HG03432 (cell line): ENCODE data around the gene NUCB2.

ENCODE experiments used
- ATAC-seq: cut with Tn5 transposase; IDR thresholded peaks from one replicate; pipeline ENCODE4 v1.9.1; 2021; ENCODE audit warnings: mild to moderate bottlenecking, moderate library complexity; ENCODE audit not compliant: unreplicated experiment

Gene NUCB2

DNA sequence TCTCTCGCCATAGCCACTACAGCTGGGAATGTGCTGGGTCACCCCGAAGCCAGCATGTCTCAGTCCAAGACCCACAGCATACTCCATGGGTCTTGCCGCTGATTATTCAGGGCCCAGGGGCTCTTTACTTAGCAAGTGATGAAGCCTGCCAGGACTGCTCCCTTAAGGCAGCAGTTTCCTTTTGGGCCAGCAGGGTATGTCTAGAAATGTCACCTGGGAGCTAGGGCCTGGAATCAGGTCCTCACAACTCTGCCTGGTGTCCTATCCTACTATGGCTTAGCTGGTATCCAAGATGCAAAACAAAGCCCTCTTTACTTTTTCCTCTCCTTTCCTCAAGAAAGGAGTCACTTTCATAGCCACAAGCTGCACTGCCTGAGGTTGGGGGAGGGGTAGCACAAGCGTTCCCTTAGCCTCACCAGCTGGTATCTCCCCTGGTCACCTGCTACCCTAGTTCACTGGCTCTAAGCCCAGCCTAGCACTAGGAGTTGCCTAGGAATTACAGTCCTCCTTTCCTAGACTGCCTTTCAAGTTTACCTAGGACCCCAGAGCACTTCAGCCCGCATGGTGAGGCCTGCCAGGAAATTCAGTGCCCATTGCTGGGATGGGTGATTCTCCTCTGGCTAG is 52.4 kb downstream of the NUCB2 start:
- no peak for ATAC-seq

GRCh38 chr11:17331669-17332068 is 55.1 kb downstream of the NUCB2 start:
- no peak for ATAC-seq

DNA sequence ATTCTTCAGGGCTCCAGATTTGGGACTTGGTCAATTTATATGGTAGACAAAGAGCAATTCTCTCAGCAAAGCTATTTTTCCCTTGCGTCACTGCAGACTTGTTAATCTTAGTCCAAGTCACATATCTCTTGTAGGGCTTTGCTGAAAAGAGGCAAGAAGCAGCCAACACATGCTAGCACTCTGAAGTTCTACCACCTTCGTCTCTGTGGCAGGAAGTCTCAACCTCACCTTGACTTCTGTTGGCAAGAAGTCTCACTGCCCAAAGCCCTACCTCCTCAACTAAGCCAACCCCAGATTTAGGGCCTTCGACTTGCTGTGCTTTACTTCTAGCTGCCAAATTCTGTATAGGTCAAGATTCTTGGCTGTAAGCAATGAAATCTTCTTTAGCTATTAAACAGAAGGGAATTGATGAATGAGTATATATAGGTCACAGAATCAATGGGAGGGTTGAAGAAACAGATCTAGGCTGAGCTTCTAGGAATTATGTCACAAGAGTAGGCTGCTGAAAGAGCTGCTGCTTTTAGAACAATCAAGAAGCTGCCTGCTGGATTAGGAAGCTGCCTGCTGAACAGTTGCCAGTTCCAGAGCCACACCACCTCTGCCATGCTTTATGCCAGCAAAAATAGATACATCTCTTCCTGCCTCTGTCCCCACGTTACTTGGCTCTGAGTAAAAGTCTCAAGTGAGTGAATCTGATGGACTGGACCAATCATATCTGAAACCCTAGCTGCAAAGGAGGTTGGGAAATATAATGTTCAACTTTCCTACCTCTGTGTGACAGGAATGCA is 57.5 kb downstream of the NUCB2 start:
- ATAC-seq, result no peak

GRCh38 chr11:17343257-17343656 is 66.7 kb downstream of the NUCB2 start:
- no peak for ATAC-seq

GRCh38 chr11:17343907-17344306 is 67.4 kb downstream of the NUCB2 start:
- ATAC-seq, result no peak

GRCh38 chr11:17347676-17348075 is 71.1 kb downstream of the NUCB2 start:
- ATAC-seq, result no peak

DNA sequence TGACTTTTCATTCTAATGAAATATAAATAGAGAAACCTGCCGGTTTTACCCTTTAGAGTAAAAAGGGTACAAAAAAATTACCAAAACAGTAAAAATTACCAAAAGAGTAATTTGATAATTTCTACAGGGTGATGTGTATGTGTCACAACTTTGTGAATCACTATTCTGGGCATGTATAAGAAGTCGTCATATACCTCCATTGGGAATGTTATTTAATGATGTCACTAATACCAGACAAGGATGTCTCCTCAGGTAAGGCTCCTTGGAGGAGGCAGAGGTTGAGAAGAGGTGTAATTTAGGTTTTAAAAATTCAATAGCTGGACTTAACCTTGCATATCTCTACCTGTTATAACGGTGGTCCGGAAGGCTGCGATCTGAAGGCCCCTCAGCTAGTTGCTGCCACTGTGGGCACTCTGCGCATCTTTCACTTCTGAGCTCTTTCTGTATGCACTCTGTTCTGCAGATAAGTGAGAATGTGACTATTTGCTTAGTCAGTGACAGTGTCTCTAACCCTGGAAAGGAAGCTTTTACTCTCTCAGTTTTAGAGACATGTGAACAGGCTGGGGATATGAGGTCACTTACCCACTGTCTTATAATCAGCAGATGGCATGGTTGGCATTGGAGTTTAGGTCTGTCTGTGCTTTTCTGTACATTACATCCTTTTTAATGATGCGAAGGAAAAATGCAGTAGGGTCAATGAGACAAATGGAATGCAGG is 74.1 kb downstream of the NUCB2 start:
- ATAC-seq, result no peak

DNA sequence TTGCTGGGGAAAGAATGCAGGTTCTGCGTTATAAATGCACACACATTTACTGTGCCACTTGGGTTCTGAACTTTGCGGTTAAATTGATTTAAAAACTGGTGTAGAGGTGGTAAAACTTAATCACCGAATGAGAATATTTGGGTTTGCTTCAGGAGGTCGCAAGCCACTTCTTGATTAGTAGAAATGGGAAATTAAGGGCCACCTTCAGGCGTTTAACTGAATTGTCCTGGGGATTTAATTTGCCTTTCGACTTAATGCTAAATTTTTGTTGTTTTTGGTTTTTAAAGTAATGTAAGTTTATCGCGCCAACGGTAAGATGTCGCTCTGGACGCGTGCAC is 74.6 kb downstream of the NUCB2 start:
- no peak for ATAC-seq

DNA sequence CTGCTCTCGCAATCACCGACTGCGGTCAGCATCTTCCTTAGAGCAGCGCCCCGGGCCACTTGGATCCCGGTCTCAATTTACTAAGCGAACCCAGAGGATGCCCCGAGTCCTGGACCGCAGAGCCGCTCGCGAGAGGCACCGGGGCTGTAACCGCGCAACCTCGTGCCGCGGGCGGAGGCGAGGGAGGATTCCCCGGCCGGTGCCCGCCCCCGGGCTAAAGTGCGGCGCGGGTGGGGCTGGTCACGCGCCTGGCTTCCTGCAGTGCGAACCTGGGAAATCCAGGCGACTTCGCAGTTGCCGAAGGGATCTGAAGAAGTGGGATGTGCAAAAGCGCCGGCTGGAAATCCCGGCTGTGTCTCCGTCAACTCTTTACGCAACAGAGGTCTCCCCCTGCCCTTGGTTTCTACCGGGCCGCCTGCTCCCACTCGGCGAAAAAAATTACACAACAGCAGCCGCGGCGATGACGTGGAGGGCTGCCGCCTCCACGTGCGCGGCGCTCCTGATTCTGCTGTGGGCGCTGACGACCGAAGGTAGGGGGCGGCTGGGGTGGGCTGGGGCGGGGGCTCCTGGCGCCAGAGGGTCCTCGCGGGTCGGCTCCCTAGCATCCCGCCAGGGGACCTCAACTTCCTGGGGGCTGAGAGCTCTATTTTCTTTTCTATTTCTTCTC is 75.1 kb downstream of the NUCB2 start, which contains the start of gene NCR3LG1:
Gene NCR3LG1, plus strand, starts transcription at position 291 of the 667 bp plus-strand sequence. Its CDS starts 170 bp downstream, at position 461.
- ATAC-seq, result peak; percentile 40

DNA sequence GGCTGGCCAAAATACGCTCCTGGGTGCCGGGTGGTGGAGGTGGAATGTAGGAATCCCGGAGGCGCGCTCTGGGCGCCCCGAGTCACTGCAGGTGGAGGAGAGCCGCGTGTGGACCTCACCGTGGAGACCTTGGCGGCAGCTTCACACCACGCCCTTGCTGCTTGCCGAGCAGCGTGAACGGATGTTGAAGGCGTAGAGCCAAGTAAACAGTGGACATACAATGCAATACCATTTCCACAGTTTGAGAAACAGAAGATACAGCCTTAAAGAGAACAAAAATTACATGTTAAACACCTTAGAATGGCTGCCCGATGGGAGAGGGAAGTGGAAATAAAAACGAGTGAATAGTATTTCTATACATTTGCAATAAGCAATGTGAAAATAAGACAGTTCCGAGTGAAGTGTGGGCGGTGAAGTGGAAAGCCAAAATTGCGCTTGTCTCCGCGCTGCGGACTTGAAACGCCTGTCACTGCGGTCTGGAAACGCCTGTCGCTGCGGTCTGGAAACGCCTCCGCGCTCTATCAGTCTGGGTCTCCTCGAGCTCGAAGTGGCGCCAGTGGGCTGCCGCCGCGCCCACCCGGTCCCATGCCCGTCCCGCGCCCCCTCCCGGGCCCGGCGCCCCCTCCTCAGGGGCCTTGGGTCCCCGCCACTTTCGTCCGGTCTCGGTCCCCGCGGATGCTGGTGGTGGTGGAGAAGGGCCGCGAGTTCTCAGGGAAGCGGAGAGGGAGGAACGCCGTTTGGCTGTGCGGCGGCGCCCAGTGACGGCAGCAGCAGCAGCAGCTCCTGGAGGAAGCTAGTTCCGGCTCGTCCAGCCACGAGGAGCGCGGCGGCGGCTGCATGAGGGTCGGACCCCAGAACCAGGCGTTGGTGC is 76.6 kb downstream of the NUCB2 start:
- ATAC-seq, result peak; percentile 41

DNA sequence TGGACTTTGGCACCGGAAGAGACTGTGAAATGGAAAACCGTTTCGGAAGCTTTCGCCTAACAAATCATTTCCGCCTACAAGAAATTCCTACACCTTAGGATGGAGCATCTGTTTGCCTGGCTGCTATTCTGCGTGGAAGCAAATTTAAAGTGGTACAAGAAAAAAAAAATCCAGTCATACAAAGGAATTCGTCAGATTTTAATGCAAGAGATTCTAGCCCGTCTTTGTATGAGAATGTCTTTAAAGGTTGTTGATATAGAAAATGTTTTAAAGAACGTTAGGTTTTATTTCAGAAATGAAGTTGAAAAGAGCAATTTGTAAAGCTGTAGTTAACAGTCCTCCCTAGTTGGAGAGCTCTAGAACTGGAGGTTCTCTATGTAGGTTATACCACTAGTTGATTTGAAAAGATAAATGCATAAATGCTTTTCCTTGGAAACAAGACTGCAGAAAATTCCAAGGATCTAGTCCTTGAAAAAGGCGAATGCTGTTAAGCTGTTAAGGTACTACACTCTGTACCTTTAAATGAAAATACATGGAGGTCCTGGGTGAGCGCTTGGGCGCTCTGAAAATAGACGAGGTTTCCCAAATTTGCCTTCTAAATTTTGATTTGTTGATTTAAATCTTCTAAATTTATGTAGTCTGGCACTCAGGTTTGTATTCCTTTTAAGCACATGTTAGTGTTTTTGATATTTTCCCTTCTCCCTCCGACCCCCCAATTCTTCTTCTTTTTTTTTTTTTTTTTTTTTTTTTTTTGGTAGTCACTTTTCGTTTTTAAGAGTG is 77.5 kb downstream of the NUCB2 start:
- no peak for ATAC-seq

- ATAC-seq, result no peak
These were observed 78.1 kb downstream of the NUCB2 start for GRCh38 chr11:17354601-17354991.

- no peak for ATAC-seq
These were observed 90.0 kb downstream of the NUCB2 start for GRCh38 chr11:17366495-17366894.

- ATAC-seq, result no peak
These were observed 92.0 kb downstream of the NUCB2 start for GRCh38 chr11:17368551-17368950.

DNA sequence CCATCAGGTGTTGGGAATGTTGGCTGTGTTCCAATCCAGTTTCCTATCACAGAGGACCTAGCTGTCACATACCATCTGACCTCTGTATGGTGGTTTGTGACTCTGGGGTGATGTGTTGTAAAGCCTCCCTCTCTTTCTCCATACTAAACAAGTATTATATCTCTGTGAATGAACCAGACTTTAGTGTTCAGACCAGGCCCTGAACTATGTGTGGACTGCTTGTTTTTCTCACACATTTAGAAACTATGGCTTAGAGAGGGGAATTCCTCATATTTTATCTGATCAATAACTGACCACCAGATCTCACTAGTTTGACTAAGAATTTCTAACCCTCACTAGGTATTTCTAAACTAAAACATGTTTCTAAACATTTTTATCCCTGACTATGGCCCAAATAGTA is 92.6 kb downstream of the NUCB2 start:
- peak; percentile 64 for ATAC-seq

- ATAC-seq, result no peak
These were observed 93.2 kb downstream of the NUCB2 start for GRCh38 chr11:17369684-17370243.

- ATAC-seq, result no peak
These were observed 95.1 kb downstream of the NUCB2 start for GRCh38 chr11:17371614-17372013.

GRCh38 chr11:17375547-17375946 is 99.0 kb downstream of the NUCB2 start:
- no peak for ATAC-seq

DNA sequence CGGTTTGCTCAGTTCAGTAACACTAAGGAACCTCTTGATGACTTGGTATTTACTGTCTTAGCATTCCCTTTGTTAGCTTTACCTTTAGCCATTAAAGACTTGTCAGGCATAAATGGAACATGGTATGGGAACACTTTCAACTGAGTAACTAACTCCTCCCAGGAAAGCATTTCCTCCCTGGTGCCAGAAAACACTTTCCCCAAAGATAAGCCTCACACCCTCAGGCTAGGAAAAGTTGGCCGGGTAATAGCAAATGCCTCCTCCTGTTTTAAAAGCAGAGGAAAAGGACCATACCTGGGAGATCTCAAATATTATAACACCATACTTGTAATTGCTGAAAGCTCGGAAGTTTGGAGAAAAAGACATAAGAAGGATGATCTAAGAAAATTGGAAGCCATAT is 100.0 kb downstream of the NUCB2 start:
- no peak for ATAC-seq
